Measurements from ENCODE around the gene TUBA1B.

TUBA1B gene

DNA sequence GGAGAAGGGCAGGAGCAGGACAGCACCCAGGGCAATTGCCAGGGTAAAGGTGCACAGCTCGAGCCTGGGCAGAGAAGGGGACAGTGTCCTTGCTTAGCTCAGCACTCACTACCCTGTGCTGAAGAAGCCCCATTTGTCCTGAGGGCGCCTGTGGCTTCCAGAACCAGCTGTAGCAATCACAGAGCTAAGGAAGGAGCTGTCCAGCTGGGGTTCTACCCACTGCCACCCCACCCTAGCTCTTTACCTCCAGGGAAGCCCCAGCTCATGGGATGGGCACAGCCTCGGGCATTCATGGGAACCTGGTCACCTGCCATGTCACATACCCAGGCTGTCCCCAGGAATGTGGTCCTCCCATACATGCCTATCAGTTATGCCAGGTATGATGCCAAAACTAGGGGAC is 26.4 kb downstream of the TUBA1B start:
- H3K9ac ChIP-seq, result no peak overlapping the region
- H3K27ac ChIP-seq, result no peak overlapping the region
- peaks cover 5% of the 10 kb centered on the region for H3K4me1 ChIP-seq
- no peaks in the 10 kb centered on the region for H3K36me3 ChIP-seq (ENCODE audit: control insufficient read depth, insufficient read depth, low read length)
- no peak for TF ChIP-seq CTCF (IDR thresholded peaks at IDR 0.05)
- H3K9me3 ChIP-seq (ENCODE audit: control insufficient read depth, low read length), result no peaks in the 10 kb centered on the region
- H3K27me3 ChIP-seq (ENCODE audit: control insufficient read depth, insufficient read depth, low read length), result no peaks in the 10 kb centered on the region
- no peak overlapping the region for H3K4me2 ChIP-seq (ENCODE audit: low read length)
- H3K4me3 ChIP-seq (ENCODE audit: low read depth, low read length), result no peak overlapping the region
- peaks cover 9% of the 10 kb centered on the region for H3K79me2 ChIP-seq
- no peak overlapping the region for H2AFZ ChIP-seq

DNA sequence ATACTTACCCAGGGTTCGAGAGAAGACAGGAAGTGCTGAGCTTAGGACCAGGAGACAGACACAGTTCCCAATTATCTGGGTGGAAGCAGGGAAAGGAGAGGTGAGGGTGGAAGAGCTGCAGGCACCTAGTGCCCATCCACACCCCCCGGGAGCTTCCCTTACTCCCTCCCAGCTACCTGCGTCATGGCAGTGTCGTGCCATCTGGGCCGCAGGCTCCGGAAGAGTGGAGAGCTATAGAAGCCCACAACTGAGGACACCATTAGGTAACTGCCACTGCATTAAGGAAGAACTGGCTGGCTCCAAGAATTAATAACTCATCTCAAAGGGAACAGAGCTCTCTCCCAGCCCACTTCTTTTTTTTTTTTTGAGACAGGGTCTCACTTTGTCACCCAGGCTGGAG is 30.8 kb downstream of the TUBA1B start:
- H3K27ac ChIP-seq, result no peak overlapping the region
- H3K4me3 ChIP-seq (ENCODE audit: low read depth, low read length), result no peak overlapping the region

GRCh38 chr12:49098703-49099102 is 32.5 kb downstream of the TUBA1B start:
- Histone ChIP-seq H3K4me2 (ENCODE audit: low read length) (no peak overlapping the region), H2AFZ (no peak overlapping the region), H3K9ac (no peak overlapping the region), H3K27ac (no peak overlapping the region), H3K4me3 (ENCODE audit: low read depth, low read length) (no peak overlapping the region), H3K79me2 (no peaks in the 10 kb centered on the region), H3K9me3 (ENCODE audit: control insufficient read depth, low read length) (no peaks in the 10 kb centered on the region), H3K4me1 (no peaks in the 10 kb centered on the region), H3K27me3 (ENCODE audit: control insufficient read depth, insufficient read depth, low read length) (peaks cover 2% of the 10 kb centered on the region), H3K36me3 (ENCODE audit: control insufficient read depth, insufficient read depth, low read length) (no peaks in the 10 kb centered on the region)
- no peak for TF ChIP-seq CTCF (IDR thresholded peaks at IDR 0.05)

More for the DNA sequence above, 30.8 kb downstream of the TUBA1B start:
- no peak overlapping the region for H2AFZ ChIP-seq
- no peaks in the 10 kb centered on the region for H3K9me3 ChIP-seq (ENCODE audit: control insufficient read depth, low read length)
- no peaks in the 10 kb centered on the region for H3K36me3 ChIP-seq (ENCODE audit: control insufficient read depth, insufficient read depth, low read length)
- no peak overlapping the region for H3K4me2 ChIP-seq (ENCODE audit: low read length)
- H3K27me3 ChIP-seq (ENCODE audit: control insufficient read depth, insufficient read depth, low read length), result no peaks in the 10 kb centered on the region
- no peak for TF ChIP-seq CTCF (IDR thresholded peaks at IDR 0.05)
- H3K4me1 ChIP-seq, result no peaks in the 10 kb centered on the region
- no peak overlapping the region for H3K9ac ChIP-seq
- H3K79me2 ChIP-seq, result no peaks in the 10 kb centered on the region

GRCh38 chr12:49098035-49098451 is 33.2 kb downstream of the TUBA1B start:
- H3K36me3 ChIP-seq (ENCODE audit: control insufficient read depth, insufficient read depth, low read length), result no peaks in the 10 kb centered on the region
- no peak overlapping the region for H3K27ac ChIP-seq

More at GRCh38 chr12:49098035-49098451, 33.2 kb downstream of the TUBA1B start:
- H3K27me3 ChIP-seq (ENCODE audit: control insufficient read depth, insufficient read depth, low read length), result peaks cover 3% of the 10 kb centered on the region
- H3K9me3 ChIP-seq (ENCODE audit: control insufficient read depth, low read length), result no peaks in the 10 kb centered on the region
- no peak overlapping the region for H3K4me2 ChIP-seq (ENCODE audit: low read length)
- peak; percentile 77 for TF ChIP-seq CTCF (IDR thresholded peaks at IDR 0.05)
- no peak overlapping the region for H3K9ac ChIP-seq
- no peaks in the 10 kb centered on the region for H3K4me1 ChIP-seq
- no peaks in the 10 kb centered on the region for H3K79me2 ChIP-seq
- H3K4me3 ChIP-seq (ENCODE audit: low read depth, low read length), result no peak overlapping the region
- H2AFZ ChIP-seq, result no peak overlapping the region

All from parathyroid adenoma (tissue), 2 donors.